GM18909 (cell line): Measurements from ENCODE around the gene AUTS2.

Experiments
- ATAC-seq: cut with Tn5 transposase; IDR thresholded peaks from one replicate; pipeline ENCODE4 v1.9.1; 2021; ENCODE audit warnings: mild to moderate bottlenecking; ENCODE audit not compliant: unreplicated experiment, poor library complexity

The AUTS2 gene

GRCh38 chr7:70165477-70166170 is 567.3 kb downstream of the AUTS2 start:
- ATAC-seq, result no peak

DNA sequence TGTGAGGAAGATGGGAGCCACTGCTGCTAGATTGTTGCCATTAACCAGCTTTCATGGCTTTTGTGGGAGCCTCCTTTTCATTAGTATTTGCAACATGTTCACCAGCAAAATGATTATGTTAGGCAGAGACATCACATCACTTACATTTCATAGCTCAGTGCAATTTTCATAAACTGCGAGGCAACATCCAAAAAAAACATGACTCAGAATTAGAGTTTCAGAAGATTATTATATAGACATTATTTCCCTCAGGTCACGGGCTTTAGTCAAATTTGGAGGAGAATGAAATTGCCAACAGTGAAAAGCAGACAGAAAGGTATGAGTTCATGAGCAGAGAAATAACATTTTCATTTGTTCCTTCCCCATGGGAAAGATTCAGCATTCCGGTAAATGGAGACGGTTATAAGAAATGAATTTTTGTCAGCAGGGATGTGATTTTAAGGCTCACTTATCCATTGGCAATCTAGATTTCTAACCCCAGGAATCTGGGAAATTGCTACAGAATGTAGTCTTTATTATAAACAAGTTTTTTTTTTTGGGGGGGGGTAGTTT is 573.2 kb downstream of the AUTS2 start:
- no peak for ATAC-seq

DNA sequence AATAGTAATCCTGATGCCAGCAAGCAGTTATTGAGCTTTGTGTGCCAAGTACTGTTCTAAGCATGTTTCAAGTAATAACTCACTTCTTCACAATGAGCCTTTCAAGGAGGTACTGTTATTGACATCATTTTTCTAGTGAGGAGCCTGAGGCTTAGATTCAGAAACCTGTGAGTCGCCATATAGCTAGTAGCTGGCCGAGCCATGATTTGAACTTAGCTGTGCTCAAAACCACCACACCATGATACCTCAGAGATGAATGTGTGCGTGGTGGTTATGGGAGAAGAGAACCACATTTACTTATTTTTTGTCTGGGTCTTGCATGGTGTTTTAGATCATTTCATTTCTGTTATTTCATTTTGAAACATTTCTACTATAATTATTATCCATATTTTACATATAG is 578.9 kb downstream of the AUTS2 start:
- ATAC-seq, result no peak

- ATAC-seq, result no peak
These were observed 579.9 kb downstream of the AUTS2 start for GRCh38 chr7:70178211-70178610.

GRCh38 chr7:70178787-70179186 is 580.5 kb downstream of the AUTS2 start:
- no peak for ATAC-seq

- ATAC-seq, result no peak
These were observed 584.2 kb downstream of the AUTS2 start for GRCh38 chr7:70182521-70182920.

- no peak for ATAC-seq
These were observed 585.0 kb downstream of the AUTS2 start for GRCh38 chr7:70183278-70183677.

DNA sequence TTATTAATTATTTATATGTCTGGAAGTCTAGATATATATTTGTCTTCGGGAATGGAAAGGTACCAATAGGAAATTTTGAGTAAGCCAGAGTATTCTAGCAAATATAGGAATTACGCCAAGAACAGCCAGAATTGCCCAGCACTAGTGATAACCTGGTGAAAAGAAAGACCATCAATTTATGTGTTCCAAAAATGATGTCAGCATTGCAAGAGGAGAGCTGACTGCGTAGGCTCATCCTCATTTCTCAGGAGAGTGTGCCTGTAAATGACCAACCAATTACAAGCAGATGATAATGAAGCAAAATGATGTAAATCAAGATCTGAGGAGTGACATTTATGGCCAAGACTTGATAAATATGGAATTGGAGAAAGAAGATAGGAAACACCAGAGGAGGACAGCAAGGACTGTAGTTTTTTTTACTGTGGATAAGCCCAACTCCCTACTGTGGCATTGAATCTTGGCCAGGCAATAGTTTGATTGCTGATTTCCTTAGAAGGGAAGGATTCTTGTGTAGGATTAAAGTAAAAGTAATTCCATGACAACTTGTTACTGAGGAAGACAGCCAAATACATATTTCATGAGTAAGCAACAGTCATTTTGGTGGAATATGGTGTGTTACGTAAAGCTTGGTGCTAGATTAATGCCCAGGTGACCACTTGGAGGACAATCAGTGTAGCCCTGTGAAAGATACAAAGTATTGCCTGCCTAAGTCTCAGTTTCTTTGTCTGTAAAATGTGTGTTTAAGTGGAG is 590.8 kb downstream of the AUTS2 start:
- no peak for ATAC-seq

DNA sequence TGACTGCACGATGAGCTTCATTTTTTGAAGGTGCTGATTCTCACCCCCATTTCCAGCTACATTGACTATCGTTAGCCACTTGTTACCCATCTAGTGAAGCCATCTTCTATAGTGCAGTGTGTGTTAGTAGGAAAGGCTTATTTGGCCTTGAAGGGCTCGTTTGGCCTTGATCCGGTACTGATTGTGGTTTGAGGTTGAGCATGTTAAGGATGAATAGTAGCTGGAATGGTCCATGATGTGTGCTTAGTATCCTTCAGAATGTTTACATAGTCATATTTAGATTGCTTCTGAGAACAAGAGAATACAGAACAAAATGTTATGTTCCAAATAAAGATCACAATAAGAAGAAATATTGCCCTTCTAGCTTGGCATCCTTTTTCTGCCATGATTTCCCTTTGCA is 591.5 kb downstream of the AUTS2 start:
- no peak for ATAC-seq

DNA sequence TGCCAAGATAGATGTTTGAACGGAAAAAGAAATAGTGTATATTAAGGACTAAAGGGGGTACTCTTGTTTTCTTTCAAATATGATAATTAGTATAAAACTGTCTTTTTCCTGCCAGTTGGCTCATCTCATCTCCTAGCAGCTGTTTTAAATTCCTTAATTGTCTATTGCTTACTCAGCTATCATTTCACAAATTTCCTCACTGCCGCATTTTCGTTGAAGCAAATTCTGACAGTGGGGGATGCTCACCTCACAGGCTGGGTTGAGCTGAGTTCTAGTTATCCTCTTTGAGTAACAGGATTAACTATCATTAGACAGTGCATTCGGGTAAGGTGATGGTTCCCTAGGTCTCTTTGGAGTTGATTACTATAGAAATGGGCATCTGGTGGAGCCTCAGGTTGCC is 592.0 kb downstream of the AUTS2 start:
- ATAC-seq, result no peak

- no peak for ATAC-seq
These were observed 595.2 kb downstream of the AUTS2 start for GRCh38 chr7:70193514-70193913.

GRCh38 chr7:70208236-70209063 is 610.2 kb downstream of the AUTS2 start:
- ATAC-seq, result no peak

DNA sequence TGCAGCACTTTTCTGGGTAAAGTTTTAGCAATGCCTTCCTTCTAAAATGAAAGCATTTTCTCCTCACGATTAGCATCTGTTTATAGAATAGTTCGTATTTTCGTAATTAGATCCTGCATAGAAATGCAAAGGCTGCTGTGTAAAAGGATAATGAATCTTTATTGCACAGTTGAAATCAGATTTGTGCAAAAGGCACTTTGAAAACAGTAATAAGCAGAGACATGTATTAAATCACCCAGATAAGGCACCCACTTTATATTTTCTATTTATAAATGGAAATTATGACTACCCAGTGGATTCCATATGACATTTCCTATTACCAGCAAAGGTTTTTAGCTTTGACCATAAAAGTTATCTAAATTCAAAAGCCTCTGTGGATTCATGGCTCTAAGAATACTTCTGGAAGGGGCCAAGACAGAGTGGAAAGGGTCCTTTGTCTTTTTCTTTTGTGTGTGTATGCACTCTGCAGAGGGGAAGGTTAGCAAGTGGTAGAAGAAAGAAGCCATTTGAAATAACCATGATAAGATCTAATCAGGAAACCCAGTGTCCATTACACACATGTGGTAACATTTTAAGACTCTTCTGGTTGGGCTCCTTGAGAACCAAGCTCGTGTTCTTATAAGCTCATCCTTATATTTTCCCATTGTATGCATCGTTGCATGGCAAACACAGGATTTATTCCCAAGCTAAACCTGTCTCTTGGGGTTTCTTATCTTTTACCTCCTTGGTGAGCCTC is 612.1 kb downstream of the AUTS2 start:
- ATAC-seq, result no peak

- ATAC-seq, result no peak
These were observed 612.6 kb downstream of the AUTS2 start for GRCh38 chr7:70210936-70211310.

GRCh38 chr7:70212281-70212680 is 614.0 kb downstream of the AUTS2 start:
- ATAC-seq, result no peak

DNA sequence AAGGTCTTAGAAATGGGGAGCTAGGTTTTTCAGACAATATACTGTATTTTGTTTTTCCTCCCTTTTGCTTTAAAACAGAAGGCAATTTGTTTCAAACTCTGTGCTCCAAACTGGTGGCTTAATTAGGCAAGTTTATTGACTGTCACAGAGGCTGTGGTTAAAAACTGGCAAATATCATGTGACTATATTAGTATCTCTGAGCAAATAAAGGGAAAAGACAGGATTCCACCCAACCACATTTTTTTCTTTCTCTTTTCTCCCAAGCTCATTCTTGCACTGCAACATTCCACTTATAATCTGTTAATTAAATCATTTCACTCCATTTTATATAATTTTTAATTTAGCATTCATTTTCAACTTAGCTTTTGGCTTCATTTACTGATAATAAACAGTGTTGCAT is 615.8 kb downstream of the AUTS2 start:
- no peak for ATAC-seq

DNA sequence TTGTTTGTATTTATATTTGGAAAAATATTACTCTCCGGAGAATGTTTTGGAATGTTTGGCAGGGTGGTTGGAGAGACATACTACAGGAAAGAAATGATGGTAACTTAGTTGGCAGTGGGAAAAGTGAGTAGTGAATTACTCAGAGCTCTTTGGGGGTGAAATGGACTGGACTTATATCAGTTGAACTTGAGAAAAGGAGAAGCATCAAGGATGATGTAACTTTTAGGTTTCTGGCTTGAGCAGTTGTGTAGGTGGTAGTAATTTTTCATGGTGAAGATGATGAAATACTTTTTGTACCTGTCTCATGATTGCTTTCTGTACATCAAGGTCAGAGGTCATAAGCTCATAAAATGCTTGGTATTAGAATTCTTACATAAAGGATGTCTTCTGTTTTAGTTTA is 617.2 kb downstream of the AUTS2 start:
- ATAC-seq, result no peak

GRCh38 chr7:70217571-70217970 is 619.3 kb downstream of the AUTS2 start:
- ATAC-seq, result no peak

GRCh38 chr7:70218006-70218405 is 619.7 kb downstream of the AUTS2 start:
- no peak for ATAC-seq

DNA sequence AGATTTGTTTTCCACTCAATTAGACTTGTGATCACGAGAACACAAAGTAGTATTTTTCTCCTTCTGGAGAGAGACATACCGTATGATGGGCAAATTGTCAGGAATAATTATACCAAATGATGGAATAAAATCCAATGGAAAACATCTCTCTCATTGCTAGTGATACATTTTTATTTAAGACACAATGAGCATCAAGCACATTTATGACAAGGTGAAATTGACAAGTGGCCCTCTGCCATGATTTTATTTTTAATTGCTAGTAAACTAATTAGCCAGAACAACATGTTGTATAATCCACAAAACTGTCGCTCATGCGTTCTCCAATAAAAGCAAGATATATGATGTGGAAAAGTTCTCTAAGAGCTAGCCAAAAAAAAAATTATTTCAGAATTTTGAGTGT is 620.8 kb downstream of the AUTS2 start:
- ATAC-seq, result no peak
